ENCODE data around the gene KRT36.

Gene KRT36

GRCh38 chr17:41521574-41522261 is 32.0 kb upstream of the KRT36 start:
- DNase-seq: peak; percentile 74

- no peak for DNase-seq
These were observed 31.3 kb upstream of the KRT36 start for GRCh38 chr17:41520821-41521521.

GRCh38 chr17:41519501-41520224 is 30.0 kb upstream of the KRT36 start:
- DNase-seq: no peak

GRCh38 chr17:41518789-41519449 is 29.2 kb upstream of the KRT36 start, which contains the start of gene KRT15:
Gene KRT15 (minus strand): TSS chr17:41518890. CDS start chr17:41518827, 63 bp downstream.
- DNase-seq: no peak

- DNase-seq: no peak
These were observed 28.3 kb upstream of the KRT36 start for GRCh38 chr17:41518031-41518430.

GRCh38 chr17:41516830-41517283 is 27.1 kb upstream of the KRT36 start:
- no peak for DNase-seq

GRCh38 chr17:41516147-41516829 is 26.6 kb upstream of the KRT36 start:
- no peak for DNase-seq

- no peak for DNase-seq
These were observed 23.4 kb upstream of the KRT36 start for GRCh38 chr17:41513168-41513547.

GRCh38 chr17:41512546-41513167 is 22.9 kb upstream of the KRT36 start:
- DNase-seq: no peak

GRCh38 chr17:41511716-41512115 is 22.0 kb upstream of the KRT36 start:
- DNase-seq: no peak

GRCh38 chr17:41511116-41511515 is 21.4 kb upstream of the KRT36 start:
- no peak for DNase-seq

GRCh38 chr17:41510251-41511065 is 20.7 kb upstream of the KRT36 start:
- DNase-seq: no peak

GRCh38 chr17:41507315-41507880 is 17.7 kb upstream of the KRT36 start:
- DNase-seq: no peak

- DNase-seq: no peak
These were observed 16.4 kb upstream of the KRT36 start for GRCh38 chr17:41505809-41506767.

GRCh38 chr17:41505007-41505808 is 15.5 kb upstream of the KRT36 start, which contains the start of gene KRT13:
Gene KRT13 (minus strand): TSS chr17:41505612. CDS start chr17:41505550, 62 bp downstream.
- DNase-seq: no peak

- DNase-seq: peak; percentile 24
These were observed 14.7 kb upstream of the KRT36 start for GRCh38 chr17:41504246-41504977.

GRCh38 chr17:41503202-41503601 is 13.5 kb upstream of the KRT36 start:
- DNase-seq: no peak

All from fibroblast of skin of scalp (primary cell).